MCF 10A (cell line): ENCODE results near the gene FKBP2. TPM values are rescaled to one million over a fixed set of nuclear protein-coding genes. Genes with fewer than 3 reads are reported as not detected.

Experiments
- BruUV-seq: library from RNA; stranded (reverse); fragments of 400-500 nt; replicated peaks from 2 replicates; lab custom pipeline; 2021; lab: Mats Ljungman, UMichigan
- CTCF ChIA-PET: fragments of 300-600 bp; sonication (Branson Sonifier 250); formaldehyde crosslinking; extraction: SDS; loops from one replicate; lab custom pipeline; 2021; ENCODE audit warnings: antibody characterized with exemption, inconsistent platforms; lab: Yijun Ruan, JAX
- POLR2A ChIA-PET: fragments of 300-600, 350-650 bp; sonication (Branson Sonifier 250); formaldehyde crosslinking; extraction: SDS; loops from one replicate; lab custom pipeline; 2020; ENCODE audit warnings: antibody characterized with exemption, inconsistent platforms; lab: Yijun Ruan, JAX
- DNase-seq: peaks from one replicate; pipeline ENCODE4 v3.0.0-alpha.2; 2018; ENCODE audit not compliant: unreplicated experiment
- H3K27ac Mint-ChIP-seq: one replicate; pipeline ENCODE4 v1.8.0; 2022; ENCODE audit warnings: mild to moderate bottlenecking, low read depth, mixed read lengths; ENCODE audit not compliant: unreplicated experiment
- H3K27me3 Mint-ChIP-seq: one replicate; pipeline ENCODE4 v1.8.0; 2022; ENCODE audit warnings: mixed read lengths; ENCODE audit not compliant: insufficient read depth, unreplicated experiment
- H3K36me3 Mint-ChIP-seq: one replicate; pipeline ENCODE4 v1.8.0; 2022; ENCODE audit warnings: mild to moderate bottlenecking, moderate library complexity, mixed read lengths; ENCODE audit not compliant: insufficient read depth, unreplicated experiment
- H3K4me1 Mint-ChIP-seq: one replicate; pipeline ENCODE4 v1.8.0; 2022; ENCODE audit warnings: mixed read lengths; ENCODE audit not compliant: insufficient read depth, unreplicated experiment
- H3K4me3 Mint-ChIP-seq: one replicate; pipeline ENCODE4 v1.8.0; 2022; ENCODE audit warnings: mild to moderate bottlenecking, moderate library complexity, mixed read lengths; ENCODE audit not compliant: unreplicated experiment
- H3K9me3 Mint-ChIP-seq: one replicate; pipeline ENCODE4 v1.8.0; 2022; ENCODE audit warnings: mixed read lengths; ENCODE audit not compliant: unreplicated experiment
- intact Hi-C: fragments of 100-400 bp; cut with micrococcal nuclease; formaldehyde crosslinking; loops from 2 replicates; pipeline ENCODE4 v1.14.1; 2022
- total RNA-seq: library from RNA; stranded (reverse); gene quantifications from 2 replicates; pipeline ENCODE4 v1.2.3, GENCODE V29; 2022
- TF ChIP-seq, protein P1 (sequence below): fragments of 200-600 bp; IDR thresholded peaks from one replicate; pipeline ENCODE4 v1.8.0; 2022; ENCODE audit warnings: antibody characterized with exemption, mild to moderate bottlenecking; ENCODE audit not compliant: unreplicated experiment

The FKBP2 gene
- total RNA-seq, 1 experiment from 2014 or later, result 86.0 TPM

DNA sequence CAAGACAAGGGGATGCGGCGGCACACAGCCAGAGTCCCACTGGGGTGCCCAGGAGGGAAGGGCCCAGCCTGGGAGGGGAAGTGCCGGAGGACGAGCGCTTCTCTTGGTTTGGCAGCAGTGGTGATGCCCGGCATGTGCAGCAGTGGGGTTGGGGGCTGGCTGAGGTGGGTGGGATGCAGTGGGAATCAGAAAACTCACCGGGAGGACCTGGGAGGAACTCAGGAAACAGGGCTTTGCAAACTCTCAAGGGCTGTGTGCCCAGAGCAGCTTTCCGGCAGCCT is 31.4 kb upstream of the FKBP2 start:
- Mint-ChIP-seq H3K9me3 (no peaks in the 10 kb centered on the region), H3K4me3 (no peak overlapping the region), H3K27ac (no peak overlapping the region), H3K36me3 (peaks cover 22% of the 10 kb centered on the region), H3K4me1 (peaks cover 3% of the 10 kb centered on the region), H3K27me3 (no peaks in the 10 kb centered on the region)
- BruUV-seq, result no TSS peak
- DNase-seq, result no peak
- ChIA-PET CTCF (no interaction called here), POLR2A (interaction anchor here (0.8 kb wide), 1 partner anchor 43 kb away, joined by 5 read pairs; no protein-coding TSS in a partner anchor)
- TF ChIP-seq, protein P1, sequence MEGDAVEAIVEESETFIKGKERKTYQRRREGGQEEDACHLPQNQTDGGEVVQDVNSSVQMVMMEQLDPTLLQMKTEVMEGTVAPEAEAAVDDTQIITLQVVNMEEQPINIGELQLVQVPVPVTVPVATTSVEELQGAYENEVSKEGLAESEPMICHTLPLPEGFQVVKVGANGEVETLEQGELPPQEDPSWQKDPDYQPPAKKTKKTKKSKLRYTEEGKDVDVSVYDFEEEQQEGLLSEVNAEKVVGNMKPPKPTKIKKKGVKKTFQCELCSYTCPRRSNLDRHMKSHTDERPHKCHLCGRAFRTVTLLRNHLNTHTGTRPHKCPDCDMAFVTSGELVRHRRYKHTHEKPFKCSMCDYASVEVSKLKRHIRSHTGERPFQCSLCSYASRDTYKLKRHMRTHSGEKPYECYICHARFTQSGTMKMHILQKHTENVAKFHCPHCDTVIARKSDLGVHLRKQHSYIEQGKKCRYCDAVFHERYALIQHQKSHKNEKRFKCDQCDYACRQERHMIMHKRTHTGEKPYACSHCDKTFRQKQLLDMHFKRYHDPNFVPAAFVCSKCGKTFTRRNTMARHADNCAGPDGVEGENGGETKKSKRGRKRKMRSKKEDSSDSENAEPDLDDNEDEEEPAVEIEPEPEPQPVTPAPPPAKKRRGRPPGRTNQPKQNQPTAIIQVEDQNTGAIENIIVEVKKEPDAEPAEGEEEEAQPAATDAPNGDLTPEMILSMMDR, result no peak
- intact Hi-C loops, result no loop called here

DNA sequence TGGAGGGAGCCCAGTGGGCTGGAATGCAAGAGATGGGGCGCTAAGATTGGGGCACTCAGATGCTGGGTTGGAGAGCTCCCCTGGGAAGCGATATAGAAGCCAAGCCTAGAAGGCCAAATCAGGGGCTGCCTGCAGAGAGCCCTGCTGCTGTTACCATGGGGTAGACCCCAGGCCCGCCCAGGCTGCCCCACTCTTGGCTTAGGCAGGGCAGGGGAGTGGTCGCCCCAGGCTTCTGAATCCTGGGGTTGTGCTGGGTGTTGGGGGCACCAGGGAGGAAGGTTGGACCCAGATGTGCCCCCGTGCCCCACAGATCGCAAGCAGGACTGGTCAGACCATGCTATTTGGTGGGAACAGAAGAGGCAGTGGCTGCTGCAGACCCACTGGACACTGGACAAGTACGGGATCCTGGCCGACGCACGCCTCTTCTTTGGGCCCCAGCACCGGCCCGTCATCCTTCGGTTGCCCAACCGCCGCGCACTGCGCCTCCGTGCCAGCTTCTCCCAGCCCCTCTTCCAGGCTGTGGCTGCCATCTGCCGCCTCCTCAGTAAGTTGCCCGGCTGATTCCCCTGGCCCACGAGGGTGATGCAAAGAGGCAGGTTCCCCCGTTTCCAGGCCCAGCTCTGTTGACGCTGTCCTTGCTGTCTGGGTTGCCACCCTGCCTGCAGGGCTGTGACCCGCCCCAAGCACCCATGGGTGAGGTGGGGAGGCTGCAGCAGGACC is 30.4 kb upstream of the FKBP2 start:
- H3K27ac Mint-ChIP-seq, result no peak overlapping the region
- CTCF ChIA-PET, result interaction anchor here (0.6 to 1.3 kb wide), 4 partner anchors 16 to 1531 kb away, joined by 3 read pairs; partner anchors contain the start of genes NUDT22 and TRPT1
- POLR2A ChIA-PET, result interaction anchor here (0.8 kb wide), 1 partner anchor 42 kb away, joined by 5 read pairs; no protein-coding TSS in a partner anchor

DNA sequence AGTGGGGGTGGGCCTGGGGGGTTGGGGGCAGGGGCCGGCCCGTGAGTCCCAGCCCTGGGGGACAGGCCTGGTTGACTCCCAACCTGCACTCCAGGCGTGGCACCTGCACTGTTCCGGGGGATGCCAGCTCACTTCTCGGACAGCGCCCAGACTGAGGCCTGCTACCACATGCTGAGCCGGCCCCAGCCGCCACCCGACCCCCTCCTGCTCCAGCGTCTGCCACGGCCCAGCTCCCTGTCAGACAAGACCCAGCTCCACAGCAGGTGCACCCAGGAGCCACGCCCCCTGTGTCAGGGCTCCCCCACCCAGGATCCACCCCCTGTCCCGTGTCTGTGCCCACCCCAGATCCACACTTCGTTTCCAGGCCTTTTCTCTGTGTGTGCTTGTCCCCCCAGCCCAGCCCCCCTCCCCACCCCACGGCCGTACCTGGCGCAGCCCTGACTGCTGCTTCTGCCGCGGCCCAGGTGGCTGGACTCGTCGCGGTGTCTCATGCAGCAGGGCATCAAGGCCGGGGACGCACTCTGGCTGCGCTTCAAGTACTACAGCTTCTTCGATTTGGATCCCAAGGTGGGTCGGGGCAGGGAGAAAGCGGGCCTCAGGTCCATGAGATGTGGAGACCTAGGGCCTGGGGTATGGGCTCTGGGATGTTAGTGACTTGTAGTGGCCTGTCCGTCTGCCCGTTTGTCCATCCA is 29.6 kb upstream of the FKBP2 start:
- TF ChIP-seq, protein P1, result no peak
- intact Hi-C loops, result no loop called here
- no peak for DNase-seq
- ChIA-PET CTCF (interaction anchor here (1.0 to 1.3 kb wide), 2 partner anchors 15 to 1532 kb away, joined by 3 read pairs; partner anchors contain the start of genes NUDT22 and TRPT1), POLR2A (no interaction called here)
- Mint-ChIP-seq H3K27ac (no peak overlapping the region), H3K36me3 (peaks cover 5% of the 10 kb centered on the region), H3K4me3 (no peak overlapping the region), H3K9me3 (no peaks in the 10 kb centered on the region), H3K4me1 (no peaks in the 10 kb centered on the region), H3K27me3 (no peaks in the 10 kb centered on the region)
- BruUV-seq, result no TSS peak

More for the DNA sequence above, 30.4 kb upstream of the FKBP2 start:
- Mint-ChIP-seq H3K4me3 (no peak overlapping the region), H3K27me3 (no peaks in the 10 kb centered on the region), H3K4me1 (no peaks in the 10 kb centered on the region), H3K36me3 (peaks cover 12% of the 10 kb centered on the region), H3K9me3 (no peaks in the 10 kb centered on the region)
- no peak for DNase-seq
- intact Hi-C loops, result no loop called here
- BruUV-seq, result no TSS peak
- TF ChIP-seq, protein P1, result no peak

DNA sequence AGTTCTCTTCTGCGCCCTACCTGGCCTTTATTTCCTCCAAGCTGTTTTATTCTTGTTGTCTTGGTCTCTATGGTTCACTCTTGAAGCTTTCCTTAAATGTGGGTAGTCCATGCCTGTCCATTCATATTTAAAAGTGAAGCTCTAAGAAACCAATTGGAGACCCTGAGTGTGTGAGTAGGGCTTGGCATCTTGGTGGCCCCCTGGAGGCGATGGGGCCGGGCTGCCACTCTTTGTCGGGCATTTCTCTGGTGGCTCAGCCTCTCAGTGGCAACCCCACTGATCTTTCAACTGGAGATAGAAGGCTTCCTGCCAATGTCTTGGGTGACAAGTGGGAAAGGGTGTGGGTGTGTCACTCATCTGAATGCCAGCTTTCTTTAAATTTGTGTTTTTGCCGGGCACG is 24.0 kb upstream of the FKBP2 start:
- H3K27ac Mint-ChIP-seq, result no peak overlapping the region
- intact Hi-C loops, result no loop called here
- H3K36me3 Mint-ChIP-seq, result peaks cover 9% of the 10 kb centered on the region
- H3K4me3 Mint-ChIP-seq, result no peak overlapping the region
- no peak for DNase-seq
- ChIA-PET POLR2A (interaction anchor here (1.2 kb wide), 3 partner anchors 9 to 12 kb away, joined by 3 read pairs; partner anchors contain the start of genes NUDT22 and TRPT1), CTCF (interaction anchor here (0.5 to 2.4 kb wide), 4 partner anchors 9 to 1457 kb away, joined by 3 to 12 read pairs (median 4); no protein-coding TSS in a partner anchor)
- no peaks in the 10 kb centered on the region for H3K27me3 Mint-ChIP-seq
- H3K4me1 Mint-ChIP-seq, result no peaks in the 10 kb centered on the region
- no peaks in the 10 kb centered on the region for H3K9me3 Mint-ChIP-seq
- TF ChIP-seq, protein P1, result no peak
- BruUV-seq, result no TSS peak
